HG02884 (cell line): Measurements from ENCODE around the gene CCDC142.

ENCODE experiments used
- ATAC-seq: cut with Tn5 transposase; IDR thresholded peaks from one replicate; pipeline ENCODE4 v1.9.1; 2021; ENCODE audit warnings: mild to moderate bottlenecking, moderate library complexity; ENCODE audit not compliant: unreplicated experiment

The CCDC142 gene

GRCh38 chr2:74425523-74425922 lies 57.3 kb downstream of the CCDC142 start:
- no peak for ATAC-seq

GRCh38 chr2:74424995-74425406 lies 57.8 kb downstream of the CCDC142 start:
- no peak for ATAC-seq

- no peak for ATAC-seq
Measured at GRCh38 chr2:74424139-74424992, 58.4 kb downstream of the CCDC142 start.
